GM19397 (cell line): Measurements from ENCODE around the gene CCDC33.

Experiments
- ATAC-seq: cut with Tn5 transposase; IDR thresholded peaks from one replicate; pipeline ENCODE4 v1.9.1; 2021; ENCODE audit warnings: mild to moderate bottlenecking, moderate library complexity; ENCODE audit not compliant: unreplicated experiment

Gene CCDC33

DNA sequence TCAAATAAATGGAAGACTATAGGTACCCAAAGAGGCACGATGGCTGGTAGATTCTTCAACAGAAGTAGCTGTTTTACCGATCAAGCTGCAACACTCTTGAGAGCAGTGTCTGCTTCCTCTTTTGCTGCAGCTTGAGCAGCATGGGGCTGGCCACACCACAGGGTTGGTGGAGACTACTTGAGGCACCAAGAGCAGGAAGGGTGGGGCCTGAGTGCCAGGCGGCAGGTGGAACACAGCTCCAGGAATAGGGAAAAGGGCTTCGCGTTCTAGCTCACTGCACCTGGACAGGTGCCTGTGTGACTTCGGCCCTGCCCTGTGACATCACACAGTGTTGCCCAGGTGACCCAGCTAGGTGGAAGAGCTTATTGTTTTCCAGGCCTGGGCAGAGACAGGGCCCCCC is at the start of gene CCDC33:
TSS of gene CCDC33 (plus strand) at position 365 of the 400 bp plus-strand sequence. CDS start 394 bp downstream, outside the sequence.
- ATAC-seq = no peak

DNA sequence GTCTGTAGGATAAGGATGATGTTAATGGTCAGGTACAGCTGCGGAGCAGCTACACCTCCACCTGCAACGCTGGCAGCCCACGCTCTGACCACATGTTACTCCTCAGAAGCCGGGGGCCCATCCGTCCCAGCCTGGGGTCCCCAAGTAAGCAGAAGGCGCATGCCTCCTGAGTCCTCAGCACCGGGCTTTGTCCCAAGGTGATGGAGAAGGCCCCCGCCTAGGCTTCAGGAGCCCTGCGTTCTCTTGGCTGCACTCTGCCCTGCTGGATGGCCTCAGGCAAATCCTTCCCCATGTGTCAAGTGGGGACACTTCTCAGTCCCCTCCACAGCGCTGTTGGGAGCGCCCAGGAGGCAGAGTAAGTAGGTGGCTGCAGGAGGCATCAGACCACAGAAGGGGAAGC is 47.9 kb upstream of the CCDC33 start:
- ATAC-seq = no peak

DNA sequence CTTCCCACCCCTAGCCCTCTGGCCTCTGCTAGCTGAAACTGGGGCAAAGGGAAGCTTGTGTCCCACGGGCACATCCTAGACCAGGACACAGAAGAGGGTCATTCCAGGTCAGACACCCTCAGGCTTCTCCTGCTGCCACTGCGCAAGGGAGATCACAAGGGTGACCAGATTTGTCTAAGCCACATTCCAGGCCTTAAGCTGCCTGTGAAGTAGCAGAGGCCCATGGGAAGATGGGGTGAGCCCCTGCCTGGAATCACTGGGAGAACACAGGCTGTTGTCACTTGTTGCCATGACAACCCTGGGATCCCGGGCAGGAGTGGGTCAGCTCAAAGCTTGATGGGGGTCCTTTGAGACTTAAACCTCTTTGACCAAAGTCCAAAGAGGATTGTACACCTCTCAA is 44.3 kb upstream of the CCDC33 start:
- no peak for ATAC-seq

DNA sequence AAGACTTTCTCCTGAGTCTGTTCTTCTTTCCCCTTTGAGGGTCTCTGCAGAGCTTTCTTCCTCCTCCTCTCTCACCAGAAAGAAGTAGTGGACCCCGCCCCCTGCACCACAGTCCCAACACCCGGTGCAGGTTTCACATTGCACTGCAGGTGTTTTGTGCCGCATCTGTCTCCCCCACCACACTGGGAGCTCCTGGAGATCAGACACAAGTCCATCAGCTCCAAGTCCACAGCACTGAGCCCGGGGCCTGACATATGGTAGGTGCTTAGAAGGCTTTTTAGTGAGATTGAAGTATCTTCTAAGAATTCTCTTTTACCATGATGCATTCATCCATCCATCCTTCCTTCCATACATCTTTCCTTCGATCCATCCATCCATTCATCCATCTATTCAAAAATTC is 43.4 kb upstream of the CCDC33 start:
- no peak for ATAC-seq

DNA sequence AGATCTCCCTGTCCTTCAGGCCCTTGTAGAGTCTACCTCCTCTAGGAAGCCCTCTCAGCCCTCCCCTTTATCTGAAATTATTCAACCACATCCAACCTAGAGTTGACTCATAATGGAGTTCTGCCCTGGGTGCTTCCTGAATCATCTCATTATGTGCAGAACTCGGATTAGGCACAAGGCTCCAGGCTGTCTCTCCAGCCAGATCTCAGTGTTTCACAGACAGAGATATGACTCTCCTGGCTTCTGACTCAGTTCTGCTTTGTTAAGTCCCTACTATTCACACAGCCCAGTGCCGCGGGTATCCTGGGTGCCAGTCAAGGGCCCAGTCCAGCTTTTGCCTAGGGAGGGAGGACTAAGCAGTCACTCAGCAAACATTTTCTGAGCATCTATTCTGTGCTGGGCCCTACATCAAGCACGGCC is 42.8 kb upstream of the CCDC33 start:
- no peak for ATAC-seq

DNA sequence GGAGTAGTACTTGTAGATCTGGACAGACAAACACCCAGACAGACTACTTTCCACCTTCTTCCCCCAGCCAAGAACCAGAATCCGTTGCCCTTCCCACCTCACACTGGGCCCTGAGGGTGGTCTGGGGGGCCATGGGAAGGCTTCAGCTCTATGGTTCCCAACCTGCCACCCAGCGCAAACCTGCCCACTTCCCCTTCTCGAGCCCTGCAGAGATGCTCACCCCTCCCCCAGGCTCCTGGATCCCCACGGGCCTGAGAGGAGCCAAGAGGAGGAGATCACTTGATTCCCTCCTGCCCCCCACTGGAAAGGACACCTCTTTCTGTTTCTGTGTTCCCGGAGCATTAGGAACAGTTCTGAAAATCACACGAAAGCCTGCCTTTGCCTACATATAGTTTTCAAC is 42.2 kb upstream of the CCDC33 start:
- no peak for ATAC-seq

DNA sequence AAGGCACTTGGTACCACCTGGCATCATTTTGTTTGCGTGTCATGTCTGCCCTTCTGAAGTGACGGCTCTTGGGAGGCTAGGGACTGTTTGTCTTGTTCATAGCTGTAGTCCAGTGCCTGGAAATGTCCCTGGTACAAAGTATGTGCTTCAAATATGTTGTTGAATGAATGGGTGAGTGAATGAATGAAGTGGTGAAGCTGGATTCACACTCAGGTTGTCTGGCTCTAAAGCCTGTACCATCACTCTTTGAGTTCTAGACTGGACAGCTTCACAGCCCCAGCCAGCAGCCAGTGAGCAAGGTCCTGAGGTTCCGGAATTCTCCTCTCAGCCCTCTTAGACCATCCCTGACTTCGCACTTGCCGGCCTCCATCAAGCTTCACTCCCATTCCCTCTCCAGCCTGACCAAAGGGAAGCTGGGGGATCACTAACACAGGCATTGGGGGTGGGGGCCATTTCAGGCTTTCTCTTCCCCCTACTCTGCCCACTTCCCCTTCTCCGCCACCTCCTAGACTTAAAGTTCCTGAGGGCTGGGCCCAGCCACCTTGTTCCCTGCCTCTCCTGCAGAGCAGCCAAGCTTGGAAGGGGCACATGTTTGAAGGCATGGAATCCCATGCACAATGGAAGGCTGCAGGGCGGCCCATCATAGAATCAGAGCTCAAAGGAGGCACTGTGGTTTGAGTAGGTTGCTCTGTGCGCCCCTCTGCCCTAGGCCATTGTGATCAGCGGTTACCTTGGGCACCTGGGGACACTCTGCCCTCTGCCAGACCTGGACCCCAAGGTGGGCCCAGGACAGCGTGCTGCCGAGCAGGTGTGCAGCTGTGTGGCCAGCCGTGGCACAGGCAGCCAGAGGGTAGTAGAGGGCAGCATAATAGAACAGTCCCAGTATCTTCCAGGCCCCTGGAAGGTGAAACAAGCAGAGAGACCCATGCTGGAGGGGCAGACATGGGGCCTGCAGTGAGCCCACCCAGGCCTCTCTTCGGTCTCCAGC is 41.3 kb upstream of the CCDC33 start:
- ATAC-seq = no peak

DNA sequence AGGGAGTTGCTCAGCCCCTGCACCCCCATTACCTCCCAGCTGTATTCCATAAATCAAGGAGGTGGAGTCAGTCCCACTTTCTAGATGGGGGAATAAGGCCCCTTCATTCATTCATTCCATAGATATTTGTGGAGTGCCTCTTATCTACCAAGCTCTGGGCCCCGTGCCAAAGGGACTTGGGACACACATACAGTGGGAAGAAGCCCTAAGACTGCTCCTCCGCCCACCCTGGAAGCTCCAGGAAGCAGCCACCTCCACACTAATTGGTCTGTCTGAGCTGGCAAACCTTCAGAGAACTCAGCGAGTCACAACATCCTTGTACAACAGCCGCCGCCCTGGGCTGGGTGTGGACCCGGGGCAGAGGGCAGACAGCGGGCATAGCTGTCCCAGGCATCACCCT is 40.0 kb upstream of the CCDC33 start:
- ATAC-seq = no peak

DNA sequence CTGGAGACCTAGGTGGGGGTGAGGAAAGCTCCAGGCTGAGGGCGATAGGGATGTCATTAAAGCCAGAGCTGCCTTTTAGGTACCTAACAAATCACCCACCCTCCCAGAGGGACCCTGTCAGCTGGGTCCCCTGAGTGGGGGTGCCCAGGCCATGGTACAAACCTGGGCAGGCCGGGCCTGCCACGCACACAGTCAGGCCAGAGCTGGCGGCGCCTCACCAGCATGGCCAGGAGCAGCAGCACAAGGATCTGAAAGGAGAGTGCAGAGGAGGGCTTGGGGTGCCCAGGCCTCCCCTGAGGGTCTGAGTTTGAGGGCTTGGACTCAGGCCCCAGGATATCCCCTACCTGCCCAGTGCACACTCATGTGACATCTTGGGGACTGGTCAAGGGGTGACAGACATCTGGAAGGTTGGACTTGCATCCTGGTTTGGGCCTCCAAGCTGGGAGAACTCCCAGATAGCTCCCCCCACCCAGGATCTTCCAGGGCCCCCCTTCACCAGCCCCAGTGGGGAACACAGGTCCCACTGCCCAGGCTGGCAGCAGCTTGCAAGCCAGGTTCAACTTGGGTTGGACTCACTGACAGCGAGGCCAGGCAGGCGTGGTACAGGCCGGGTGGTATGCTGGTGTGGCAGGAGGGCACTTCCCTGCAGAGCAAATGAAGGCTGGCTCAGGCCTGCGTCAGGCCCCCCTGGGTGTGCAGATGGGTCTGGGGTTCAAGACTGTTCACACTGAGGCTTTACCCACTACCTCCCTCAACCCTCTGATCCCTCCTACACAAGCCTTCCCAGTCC is 38.8 kb upstream of the CCDC33 start:
- ATAC-seq = no peak

DNA sequence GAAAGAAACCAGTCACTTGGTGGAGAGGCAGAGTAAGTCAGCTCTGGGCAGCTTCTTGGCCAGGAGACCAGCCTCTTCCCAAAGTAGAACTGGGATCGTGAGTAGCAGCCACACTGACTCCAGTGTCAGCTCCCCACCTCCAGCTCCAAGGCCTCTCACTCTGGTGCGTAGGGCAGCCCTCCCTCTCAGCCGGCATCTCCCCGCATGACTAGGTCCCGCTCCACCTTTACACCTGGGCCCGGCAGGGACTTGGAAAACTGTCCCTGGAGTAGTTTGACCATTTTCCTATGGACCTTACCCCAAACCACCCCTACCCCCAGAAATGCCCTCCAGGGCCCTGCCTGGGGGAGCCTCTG is 36.9 kb upstream of the CCDC33 start:
- no peak for ATAC-seq

DNA sequence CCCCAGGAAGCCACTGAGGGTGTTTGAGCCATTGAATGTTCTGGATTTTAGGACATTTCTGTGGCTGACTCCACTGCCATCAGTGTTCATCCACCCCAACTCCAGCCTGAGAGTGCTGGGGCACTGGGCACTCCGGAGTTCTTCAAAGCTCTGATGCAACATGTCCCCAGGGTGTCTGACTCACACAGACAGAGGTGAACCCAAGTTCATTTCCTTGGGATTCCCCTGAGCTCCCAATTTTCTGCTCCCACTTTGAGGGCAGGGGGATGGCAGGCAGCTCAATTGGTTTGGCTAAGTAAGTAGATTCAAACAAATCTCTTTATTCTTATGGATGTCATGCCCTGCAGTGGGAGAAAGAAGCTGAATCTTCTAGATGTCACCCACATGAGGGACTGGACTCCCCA is 35.7 kb upstream of the CCDC33 start:
- no peak for ATAC-seq

DNA sequence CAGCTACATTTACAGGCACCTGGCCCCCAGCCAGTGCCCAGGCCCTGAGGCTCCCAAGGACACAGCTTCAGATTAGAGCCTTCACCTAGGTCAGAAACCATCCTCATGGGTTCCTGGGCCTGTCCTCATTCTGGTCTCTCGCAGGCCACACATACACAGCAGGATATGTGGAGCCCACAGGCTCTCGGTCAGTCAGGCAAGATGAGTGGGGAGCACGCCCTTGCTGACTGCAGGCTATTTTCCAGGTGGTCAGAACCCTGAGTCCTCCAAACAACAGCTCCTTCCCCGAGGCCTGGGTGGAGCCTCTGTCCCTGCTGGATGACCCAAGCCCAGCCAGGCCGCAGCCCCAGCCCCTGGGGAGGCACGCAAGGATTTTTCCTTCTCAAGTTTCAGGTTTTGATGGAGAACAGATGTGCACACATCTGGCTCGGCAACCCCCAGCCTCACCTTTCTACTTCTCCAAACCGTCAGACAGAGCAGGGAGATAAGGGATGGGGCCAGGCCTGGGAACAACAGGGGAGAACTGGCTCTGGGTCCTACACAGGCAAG is 35.2 kb upstream of the CCDC33 start:
- no peak for ATAC-seq

DNA sequence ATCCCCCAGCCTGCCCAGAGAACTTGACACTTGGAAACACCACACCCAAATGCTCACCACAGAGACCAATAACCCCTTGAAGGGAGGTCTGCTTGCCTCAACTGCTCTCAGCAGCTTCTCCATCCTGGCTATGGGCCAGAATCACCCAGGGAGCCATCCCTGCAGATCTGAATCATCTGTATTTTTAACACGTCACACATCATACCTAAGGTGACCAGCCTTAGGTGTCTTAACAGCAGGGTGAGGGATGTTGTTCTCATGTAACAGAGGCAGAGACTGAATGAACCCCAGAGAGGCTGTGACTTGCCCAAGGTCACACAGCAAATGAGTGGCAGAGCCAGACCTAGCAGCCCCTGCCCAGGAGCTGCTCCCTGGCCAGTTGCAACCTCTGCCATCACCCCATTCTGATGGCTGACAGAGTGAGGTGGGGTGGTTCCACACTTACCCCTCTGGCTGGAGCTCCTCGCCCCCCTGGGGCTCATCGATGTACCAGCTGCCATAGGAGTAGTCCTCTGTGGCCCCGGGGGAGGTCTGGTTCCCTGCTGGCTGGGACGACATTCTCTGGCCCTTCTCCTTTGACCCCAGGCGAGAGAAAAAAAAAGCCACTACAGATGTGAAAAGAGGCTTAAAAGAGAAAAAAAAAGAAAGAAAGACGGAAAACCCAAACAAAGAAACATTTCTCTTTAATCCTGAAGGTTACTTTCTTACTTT is 34.3 kb upstream of the CCDC33 start:
- ATAC-seq = no peak

DNA sequence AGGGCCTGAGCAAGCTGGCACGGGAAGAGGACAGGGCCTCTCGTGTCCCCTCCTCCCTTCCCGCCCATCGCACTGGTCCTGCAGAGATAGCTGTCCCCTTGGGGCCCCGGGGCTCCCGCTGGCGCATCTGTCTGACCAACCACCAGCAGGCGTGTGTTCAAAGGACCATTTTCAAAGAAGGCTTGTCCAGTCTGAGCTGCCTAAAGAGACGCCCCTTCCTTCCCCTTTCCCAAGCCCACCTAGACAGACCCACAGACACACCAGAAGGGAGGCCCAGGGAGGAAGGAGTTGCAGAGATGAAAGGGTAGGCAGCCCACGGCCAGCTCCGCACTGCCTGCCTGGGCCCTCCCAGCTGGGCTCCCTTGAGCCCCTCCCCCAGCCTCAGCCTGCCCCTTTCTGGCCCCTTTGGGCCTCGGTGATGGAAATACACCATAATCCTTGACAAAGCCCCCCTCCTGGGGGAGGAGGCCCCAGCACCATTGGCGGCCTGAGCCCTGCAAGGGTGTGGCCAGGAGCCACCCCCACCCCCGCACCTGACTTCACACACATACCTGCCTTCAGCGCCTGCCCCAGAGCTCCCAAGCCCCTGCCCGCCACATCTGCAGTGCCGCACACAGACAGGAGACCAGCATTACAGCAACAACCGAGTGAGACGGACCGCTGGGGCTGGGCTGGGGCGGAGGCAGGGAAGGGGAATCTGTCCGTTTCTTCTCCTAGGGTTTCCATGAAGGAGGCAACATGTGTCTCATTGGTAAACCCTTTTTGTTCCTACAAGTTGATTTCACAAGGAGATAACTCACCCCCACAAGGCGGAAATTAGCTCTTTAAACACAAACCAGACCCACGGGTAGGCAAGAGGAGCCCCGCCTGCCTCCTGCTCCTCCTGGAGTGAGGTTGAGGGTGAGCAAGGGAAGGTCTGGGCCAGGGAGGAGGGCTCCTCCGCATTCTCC is 33.4 kb upstream of the CCDC33 start, which contains the start of gene STRA6:
TSS of gene STRA6 (minus strand) at position 336 of the 950 bp plus-strand sequence. CDS start 520 bp downstream, outside the sequence.
- ATAC-seq = no peak

DNA sequence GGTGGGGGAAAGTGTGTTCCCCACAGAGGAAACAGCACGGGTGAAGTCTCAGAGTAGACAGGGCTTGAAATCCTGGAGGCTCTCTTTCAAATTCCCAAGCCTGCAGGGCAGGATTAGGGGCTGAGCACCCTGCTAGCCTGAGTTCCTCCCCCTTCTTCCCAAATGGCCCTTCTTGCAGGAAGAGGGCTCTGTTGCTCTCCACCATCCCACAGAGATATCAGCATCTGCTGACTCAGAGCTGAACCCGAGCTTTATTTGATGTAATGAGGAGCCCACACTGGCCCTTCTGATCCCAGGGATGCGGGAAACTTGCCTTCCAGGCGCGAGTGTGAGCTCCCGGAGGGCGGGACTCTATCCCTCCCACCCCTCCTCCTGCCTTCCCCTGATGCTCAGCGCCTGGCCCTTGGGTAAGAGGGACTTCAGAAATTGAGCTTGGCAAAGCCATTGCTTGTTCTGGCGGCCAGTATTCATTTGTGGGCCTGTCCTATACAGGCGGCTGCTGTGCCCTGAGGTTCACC is 32.2 kb upstream of the CCDC33 start:
- ATAC-seq = no peak

DNA sequence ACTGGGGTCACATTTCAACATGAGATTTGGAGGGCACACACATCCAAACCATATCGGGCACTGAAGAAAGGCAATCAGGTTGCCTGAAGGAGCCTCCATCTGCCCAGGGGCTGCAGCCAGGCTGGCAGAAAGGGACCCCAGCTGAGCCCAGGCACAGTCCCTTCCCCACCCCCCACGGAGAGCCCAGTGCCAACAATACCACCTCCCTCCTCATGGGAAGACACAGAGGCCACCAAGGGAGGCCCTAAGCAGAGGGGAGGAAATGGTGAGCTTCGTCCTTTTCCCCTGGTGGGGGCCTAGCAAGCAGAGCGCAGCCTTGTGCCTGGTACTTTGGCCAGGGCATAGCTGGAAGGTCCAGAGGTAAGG is 30.6 kb upstream of the CCDC33 start:
- no peak for ATAC-seq

DNA sequence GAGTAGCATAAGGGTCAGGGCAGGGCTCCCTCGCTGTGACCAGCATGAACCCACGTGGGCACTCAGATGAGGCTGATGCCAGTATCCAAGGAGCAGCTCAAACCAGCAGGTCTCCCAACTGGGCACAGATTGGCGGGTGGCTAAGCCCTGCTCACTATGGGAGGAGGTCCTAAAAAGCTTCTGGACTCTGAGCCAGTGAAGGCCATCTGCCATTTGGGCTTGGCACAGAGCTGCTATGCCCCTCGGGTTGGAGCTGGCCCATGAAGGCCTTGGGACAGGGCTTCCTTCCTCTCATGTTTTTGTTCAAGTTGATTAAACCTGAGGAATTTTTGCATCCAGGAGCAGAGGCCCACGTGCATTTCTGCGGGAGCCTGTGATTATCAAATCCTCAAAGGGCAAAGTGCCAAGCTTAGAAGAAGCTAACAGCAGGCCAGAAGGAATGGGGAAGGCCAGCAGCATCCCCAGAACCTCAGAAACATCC is 29.3 kb upstream of the CCDC33 start:
- ATAC-seq = no peak

DNA sequence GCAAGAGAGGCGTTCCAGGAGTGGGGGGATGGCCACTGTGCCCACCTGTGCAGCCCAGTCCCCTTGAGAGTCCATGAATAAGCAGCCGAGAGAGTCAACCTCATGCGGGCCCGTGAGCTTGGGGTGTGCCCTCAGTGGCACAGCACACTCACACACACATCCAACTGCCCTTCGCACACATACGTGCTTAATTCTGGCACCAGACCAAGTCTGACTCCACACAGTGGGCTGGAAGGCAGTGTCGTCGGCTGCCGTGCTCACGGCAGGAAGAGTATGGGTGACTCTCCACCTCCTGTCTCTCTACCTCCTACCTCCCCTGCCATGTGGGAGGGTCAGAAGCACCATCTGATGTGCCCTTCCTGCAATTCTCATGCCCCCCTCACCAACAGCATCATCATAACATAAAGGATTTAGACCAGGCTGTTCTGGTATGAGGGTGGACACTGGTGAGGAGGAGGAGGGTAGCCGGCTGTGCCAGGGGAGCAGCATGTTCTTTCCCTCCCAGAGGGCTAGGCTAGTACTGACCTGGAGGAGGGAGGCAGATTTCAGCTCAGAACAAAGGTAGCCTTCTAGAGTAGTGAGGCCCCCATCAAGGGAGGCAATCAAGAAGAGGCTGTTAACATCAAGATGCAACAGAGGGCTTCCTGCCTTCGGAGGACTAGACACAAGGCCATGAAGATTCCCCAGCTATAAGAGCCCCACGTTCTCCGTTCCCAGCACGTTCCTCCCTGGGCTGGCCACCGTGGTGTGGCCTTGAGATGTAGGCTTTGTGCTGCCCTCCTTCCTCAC is 28.3 kb upstream of the CCDC33 start:
- ATAC-seq = no peak

DNA sequence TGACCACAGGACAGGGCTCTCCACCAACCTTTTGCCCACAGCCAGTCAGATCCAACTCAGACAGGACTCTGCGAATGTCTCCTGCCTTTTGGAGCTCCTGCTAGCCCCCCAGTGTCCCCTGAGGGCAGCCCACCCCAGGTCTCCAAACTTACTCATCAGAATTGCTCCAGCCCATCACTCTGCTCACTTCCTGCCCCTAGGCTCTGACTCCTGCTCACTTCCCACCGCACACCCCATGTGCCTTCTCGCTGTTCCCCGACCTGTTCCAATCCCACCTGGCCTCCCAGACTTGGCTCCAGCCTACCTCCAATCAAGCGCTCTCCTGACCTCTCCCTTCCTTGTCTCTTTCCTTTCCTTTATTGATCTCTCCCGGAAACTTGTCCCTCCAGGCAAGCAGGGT is 27.6 kb upstream of the CCDC33 start:
- ATAC-seq = no peak
